Measurements from ENCODE around the gene RYR1. TPM values are rescaled to one million over a fixed set of nuclear protein-coding genes. Genes with fewer than 3 reads are reported as not detected.

RYR1 gene
- total and polyA plus RNA-seq, 2 of the 8 experiments (the other 6 are each of a cell fraction or from before 2014, with no cell fraction given) = 5.8 to 11.8 TPM

- TF ChIP-seq PHF8 (conservative IDR thresholded peaks at IDR 0.05; ENCODE audit: low read depth, low read length) = no peak; the same call in 1 of the 2 replicates
- TF ChIP-seq RBBP5 (IDR thresholded peaks at IDR 0.05; ENCODE audit: borderline replicate concordance, low read depth, low read length) = peak; percentile 51; the same call in 1 of the 2 replicates
Measured at GRCh38 chr19:38417544-38418506, 15.7 kb upstream of the RYR1 start (continued).
